OCI-LY1 (cell line): ENCODE measurements around the gene EFNA3.

Experiments used
- H2AFZ ChIP-seq: fragments of 200-600 bp; sonication (generic), shearing (Covaris generic); 2 replicates; pipeline ENCODE4 v1.6.0; 2014; ENCODE audit warnings: antibody characterized with exemption, mild to moderate bottlenecking, low read length
- H3F3A ChIP-seq: fragments of 200-600 bp; sonication (generic), shearing (Covaris generic); 2 replicates; pipeline ENCODE4 v1.6.0; 2014; ENCODE audit warnings: mild to moderate bottlenecking, antibody characterized with exemption, low read length, moderate library complexity; ENCODE audit not compliant: insufficient read depth
- H3K27ac ChIP-seq: fragments of 200-600 bp; sonication (generic); 2 replicates; pipeline ENCODE4 v1.5.1; 2014; ENCODE audit warnings: low read length, mixed run types, mild to moderate bottlenecking, low read depth; ENCODE audit not compliant: poor library complexity, severe bottlenecking
- H3K27me3 ChIP-seq: fragments of 200-600 bp; sonication (generic); 2 replicates; pipeline ENCODE4 v1.6.0; 2014; ENCODE audit warnings: antibody characterized with exemption, mild to moderate bottlenecking, low read length, moderate library complexity; ENCODE audit not compliant: insufficient read depth
- H3K36me3 ChIP-seq: fragments of 200-600 bp; sonication (generic); 2 replicates; pipeline ENCODE4 v1.6.1; 2014; ENCODE audit warnings: mild to moderate bottlenecking, antibody characterized with exemption, low read length, moderate library complexity, mixed read lengths; ENCODE audit not compliant: insufficient read depth
- H3K4me1 ChIP-seq: fragments of 200-600 bp; sonication (generic); 2 replicates; pipeline ENCODE4 v1.5.1; 2014; ENCODE audit warnings: mild to moderate bottlenecking, low read length, moderate library complexity; ENCODE audit not compliant: insufficient read depth, severe bottlenecking
- H3K4me2 ChIP-seq: fragments of 200-600 bp; sonication (generic), shearing (Covaris generic); 2 replicates; pipeline ENCODE4 v1.6.1; 2014; ENCODE audit warnings: low read length
- H3K4me3 ChIP-seq: fragments of 200-600 bp; sonication (generic); 2 replicates; pipeline ENCODE4 v1.5.1; 2014; ENCODE audit warnings: low read length, low read depth, mild to moderate bottlenecking, mixed read lengths; ENCODE audit not compliant: poor library complexity, severe bottlenecking
- H3K79me2 ChIP-seq: fragments of 200-600 bp; shearing (Covaris generic); 2 replicates; pipeline ENCODE4 v1.6.1; 2016; ENCODE audit warnings: mixed run types, low read length, mixed read lengths; ENCODE audit not compliant: insufficient read depth
- H3K9ac ChIP-seq: fragments of 200-600 bp; sonication (generic), shearing (Covaris generic); 2 replicates; pipeline ENCODE4 v1.6.1; 2014; ENCODE audit warnings: mild to moderate bottlenecking, low read length, mixed read lengths
- H3K9me2 ChIP-seq: fragments of 200-600 bp; sonication (generic), shearing (Covaris generic); 2 replicates; pipeline ENCODE4 v1.6.1; 2014; ENCODE audit warnings: low read depth, mild to moderate bottlenecking, low read length, mixed read lengths
- H3K9me3 ChIP-seq: fragments of 200-600 bp; shearing (Covaris generic); 2 replicates; pipeline ENCODE4 v1.6.1; 2014; ENCODE audit warnings: low read length, mixed read lengths
- H4K20me1 ChIP-seq: fragments of 200-600 bp; sonication (generic), shearing (Covaris generic); 2 replicates; pipeline ENCODE4 v1.6.0; 2016; ENCODE audit warnings: mild to moderate bottlenecking, low read length; ENCODE audit not compliant: insufficient read depth
- EZH2 ChIP-seq: fragments of 200-600 bp; sonication (generic), shearing (Covaris generic); IDR thresholded peaks from 2 replicates; pipeline ENCODE4 v1.8.0; 2017; ENCODE audit warnings: borderline replicate concordance, mixed run types, mild to moderate bottlenecking, antibody characterized with exemption, low read length, moderate library complexity, mixed read lengths
- TF ChIP-seq, protein P1 (sequence below): fragments of 200-600 bp; sonication (generic), shearing (Covaris generic); IDR thresholded peaks from 2 replicates; pipeline ENCODE4 v1.5.1; 2017; ENCODE audit warnings: mild to moderate bottlenecking, antibody characterized with exemption, low read length, moderate library complexity, mixed read lengths

The EFNA3 gene

DNA sequence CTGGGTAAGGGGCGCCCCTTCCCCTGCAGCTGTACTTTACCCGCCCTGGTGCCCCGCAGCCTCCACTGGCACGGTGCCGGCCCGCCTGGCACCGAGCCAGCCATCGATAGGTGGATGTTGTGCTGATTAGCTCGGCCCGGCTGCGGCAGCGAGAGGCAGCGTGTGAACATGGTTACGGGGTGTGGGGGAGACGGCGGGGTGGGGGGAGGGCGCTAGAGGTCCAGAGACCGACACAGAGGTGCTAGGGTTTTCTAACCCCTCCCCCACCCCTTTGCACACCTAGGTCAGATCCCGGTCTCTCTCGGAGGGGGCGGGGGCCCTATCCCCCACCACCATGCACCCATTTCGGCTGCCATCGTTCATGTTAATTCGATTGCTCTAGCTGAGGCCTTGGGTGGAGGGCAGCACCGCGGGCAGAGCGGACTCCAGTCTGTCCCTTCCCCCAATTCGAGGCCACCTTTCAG, 8.4 kb upstream of the EFNA3 start:
- Histone ChIP-seq H3K4me3 (peak overlapping the region; percentile 59), H3K4me2 (peak overlapping the region; percentile 90), H3K9ac (peak overlapping the region; percentile 49)

DNA sequence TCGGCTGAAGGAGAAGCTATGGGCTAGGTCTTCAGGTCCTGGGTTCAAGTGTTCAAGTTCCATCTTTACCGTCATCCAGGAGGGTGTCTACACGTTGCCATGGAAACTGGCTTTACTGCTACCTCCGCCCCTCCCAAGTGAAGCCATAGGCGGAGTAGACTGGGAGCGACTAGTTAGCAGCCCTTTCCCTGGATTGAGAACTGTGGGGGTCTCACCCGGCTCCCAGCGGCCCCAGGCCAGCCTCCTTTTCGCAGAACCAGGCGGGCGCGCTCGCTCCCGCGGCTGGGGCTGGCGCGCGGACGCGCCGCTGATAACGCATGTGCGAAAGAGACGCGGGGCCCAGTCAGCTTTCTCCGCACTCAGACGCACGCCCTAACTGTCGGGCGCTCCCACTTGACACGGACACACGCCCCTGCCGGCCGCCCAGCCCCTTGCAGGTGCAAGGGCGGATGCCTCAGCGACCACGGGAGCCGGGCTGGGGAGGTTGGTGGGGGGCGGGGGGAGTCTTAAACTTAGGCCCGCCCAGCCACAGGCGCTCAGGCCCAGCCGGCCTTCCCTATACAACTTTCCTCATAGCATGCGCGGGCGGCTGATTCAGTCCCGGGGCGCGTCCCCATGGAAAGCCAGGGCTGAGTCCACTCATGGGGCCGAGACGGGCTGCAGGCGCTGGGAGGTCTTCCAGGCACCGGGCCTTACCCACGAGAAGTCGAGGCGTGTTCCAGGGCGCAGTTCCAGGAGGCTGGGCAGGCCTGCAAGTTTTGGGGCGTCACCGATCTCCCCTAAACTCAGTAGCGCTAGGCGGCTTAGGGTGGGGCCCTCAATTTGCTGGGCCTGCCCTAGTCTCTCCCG, 7.7 kb upstream of the EFNA3 start:
- Histone ChIP-seq H2AFZ (no peak overlapping the region), H3K9ac (peak overlapping the region; percentile 49)

More for the DNA sequence above, 8.4 kb upstream of the EFNA3 start:
- Histone ChIP-seq H3K4me1 (peaks cover 22% of the 10 kb centered on the region), H3K79me2 (no peaks in the 10 kb centered on the region), H3F3A (no peaks in the 10 kb centered on the region), H2AFZ (no peak overlapping the region), H3K36me3 (peaks cover 5% of the 10 kb centered on the region; the same call in 1 of the 2 replicates), H4K20me1 (no peaks in the 10 kb centered on the region), H3K27me3 (no peaks in the 10 kb centered on the region), H3K9me3 (no peaks in the 10 kb centered on the region), H3K9me2 (no peaks in the 10 kb centered on the region), H3K27ac (no peak overlapping the region)
- TF ChIP-seq, protein P1, sequence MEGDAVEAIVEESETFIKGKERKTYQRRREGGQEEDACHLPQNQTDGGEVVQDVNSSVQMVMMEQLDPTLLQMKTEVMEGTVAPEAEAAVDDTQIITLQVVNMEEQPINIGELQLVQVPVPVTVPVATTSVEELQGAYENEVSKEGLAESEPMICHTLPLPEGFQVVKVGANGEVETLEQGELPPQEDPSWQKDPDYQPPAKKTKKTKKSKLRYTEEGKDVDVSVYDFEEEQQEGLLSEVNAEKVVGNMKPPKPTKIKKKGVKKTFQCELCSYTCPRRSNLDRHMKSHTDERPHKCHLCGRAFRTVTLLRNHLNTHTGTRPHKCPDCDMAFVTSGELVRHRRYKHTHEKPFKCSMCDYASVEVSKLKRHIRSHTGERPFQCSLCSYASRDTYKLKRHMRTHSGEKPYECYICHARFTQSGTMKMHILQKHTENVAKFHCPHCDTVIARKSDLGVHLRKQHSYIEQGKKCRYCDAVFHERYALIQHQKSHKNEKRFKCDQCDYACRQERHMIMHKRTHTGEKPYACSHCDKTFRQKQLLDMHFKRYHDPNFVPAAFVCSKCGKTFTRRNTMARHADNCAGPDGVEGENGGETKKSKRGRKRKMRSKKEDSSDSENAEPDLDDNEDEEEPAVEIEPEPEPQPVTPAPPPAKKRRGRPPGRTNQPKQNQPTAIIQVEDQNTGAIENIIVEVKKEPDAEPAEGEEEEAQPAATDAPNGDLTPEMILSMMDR, result no peak
- TF ChIP-seq EZH2, result no peak

DNA sequence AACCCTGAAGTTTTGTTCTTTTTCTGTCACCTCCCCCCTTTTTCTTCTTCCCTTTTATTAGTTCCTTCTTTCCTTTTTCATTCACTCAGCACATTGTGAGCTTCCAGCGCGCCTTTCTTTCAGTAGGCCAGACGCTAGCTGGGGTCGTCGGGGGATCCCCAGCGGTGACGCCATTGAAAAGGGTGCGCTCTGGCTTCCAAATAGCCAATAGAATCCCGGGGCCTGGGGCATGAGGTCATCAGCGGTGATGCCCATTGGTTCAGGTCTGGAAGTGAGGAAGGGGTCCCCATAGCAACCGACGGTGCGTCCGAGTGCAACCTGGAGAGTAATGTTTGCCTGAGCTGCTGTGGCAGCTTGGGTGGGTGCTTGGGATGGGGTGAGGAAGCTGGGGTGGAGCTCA, 6.9 kb upstream of the EFNA3 start:
- peaks cover 22% of the 10 kb centered on the region for H3K4me1 ChIP-seq
- H4K20me1 ChIP-seq, result no peaks in the 10 kb centered on the region
- TF ChIP-seq, protein P1, result no peak
- no peak for TF ChIP-seq EZH2
- H3K9ac ChIP-seq, result no peak overlapping the region
- no peaks in the 10 kb centered on the region for H3K79me2 ChIP-seq
- H3K27me3 ChIP-seq, result no peaks in the 10 kb centered on the region
- H3K36me3 ChIP-seq, result peaks cover 5% of the 10 kb centered on the region; the same call in 1 of the 2 replicates
- no peaks in the 10 kb centered on the region for H3K9me2 ChIP-seq
- no peaks in the 10 kb centered on the region for H3F3A ChIP-seq
- no peak overlapping the region for H3K4me3 ChIP-seq
- no peaks in the 10 kb centered on the region for H3K9me3 ChIP-seq
- no peak overlapping the region for H3K4me2 ChIP-seq
- H2AFZ ChIP-seq, result no peak overlapping the region
- no peak overlapping the region for H3K27ac ChIP-seq

More for the DNA sequence above, 7.7 kb upstream of the EFNA3 start:
- Histone ChIP-seq H3K9me3 (no peaks in the 10 kb centered on the region), H3K79me2 (no peaks in the 10 kb centered on the region), H3K4me1 (peaks cover 22% of the 10 kb centered on the region), H3K4me3 (peak overlapping the region; percentile 59), H3F3A (no peaks in the 10 kb centered on the region), H3K9me2 (no peaks in the 10 kb centered on the region), H3K4me2 (peak overlapping the region; percentile 90), H3K36me3 (peaks cover 5% of the 10 kb centered on the region; the same call in 1 of the 2 replicates), H3K27ac (no peak overlapping the region), H3K27me3 (no peaks in the 10 kb centered on the region), H4K20me1 (no peaks in the 10 kb centered on the region)
- no peak for TF ChIP-seq EZH2
- TF ChIP-seq, protein P1, result peak; percentile 48
